ENCODE measurements around the gene WDR6.

Gene WDR6

DNA sequence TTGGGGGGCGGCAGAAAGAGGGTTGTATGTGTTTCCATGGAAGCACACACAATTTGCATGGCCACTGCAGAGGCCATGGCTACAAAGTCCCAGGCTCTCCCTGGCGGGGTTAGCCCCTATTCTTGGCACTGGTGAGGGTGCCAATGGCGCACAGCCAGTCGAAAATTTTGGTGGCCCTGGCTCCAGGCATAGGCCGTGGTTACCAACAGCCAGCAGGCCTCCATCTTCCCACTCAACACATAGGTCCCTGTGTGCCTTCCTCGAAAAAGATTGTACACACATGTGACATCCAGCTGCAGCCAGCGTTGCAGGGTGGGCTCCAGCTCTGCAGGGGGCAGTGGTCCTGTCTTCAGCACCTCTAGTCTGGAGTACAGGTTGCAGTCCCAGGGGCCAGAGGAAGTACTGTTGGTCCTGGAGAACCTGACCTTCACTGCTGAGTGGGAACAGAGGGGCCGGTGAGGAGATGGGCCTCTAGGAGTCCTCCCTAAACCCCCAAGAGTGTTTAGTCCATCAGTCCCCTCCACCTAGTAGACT, 10.0 kb upstream of the WDR6 start:
- no peak for ATAC-seq
- no peak for TF ChIP-seq RARB (CRISPR knock-in tag; IDR thresholded peaks at IDR 0.05)
- TF ChIP-seq, protein P1, sequence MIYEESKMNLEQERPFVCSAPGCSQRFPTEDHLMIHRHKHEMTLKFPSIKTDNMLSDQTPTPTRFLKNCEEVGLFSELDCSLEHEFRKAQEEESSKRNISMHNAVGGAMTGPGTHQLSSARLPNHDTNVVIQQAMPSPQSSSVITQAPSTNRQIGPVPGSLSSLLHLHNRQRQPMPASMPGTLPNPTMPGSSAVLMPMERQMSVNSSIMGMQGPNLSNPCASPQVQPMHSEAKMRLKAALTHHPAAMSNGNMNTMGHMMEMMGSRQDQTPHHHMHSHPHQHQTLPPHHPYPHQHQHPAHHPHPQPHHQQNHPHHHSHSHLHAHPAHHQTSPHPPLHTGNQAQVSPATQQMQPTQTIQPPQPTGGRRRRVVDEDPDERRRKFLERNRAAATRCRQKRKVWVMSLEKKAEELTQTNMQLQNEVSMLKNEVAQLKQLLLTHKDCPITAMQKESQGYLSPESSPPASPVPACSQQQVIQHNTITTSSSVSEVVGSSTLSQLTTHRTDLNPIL (CRISPR knock-in tag; IDR thresholded peaks at IDR 0.05; ENCODE audit: low read depth), result no peak
- TF ChIP-seq BACH2 (CRISPR knock-in tag; IDR thresholded peaks at IDR 0.05; ENCODE audit: borderline replicate concordance), result no peak
- no peak for TF ChIP-seq TOX (CRISPR knock-in tag; IDR thresholded peaks at IDR 0.05; ENCODE audit: borderline replicate concordance)
- TF ChIP-seq PPARA (CRISPR knock-in tag; IDR thresholded peaks at IDR 0.05; ENCODE audit: borderline replicate concordance), result no peak
- TF ChIP-seq ZFP3 (CRISPR knock-in tag; IDR thresholded peaks at IDR 0.05), result no peak
- TF ChIP-seq, protein P2, sequence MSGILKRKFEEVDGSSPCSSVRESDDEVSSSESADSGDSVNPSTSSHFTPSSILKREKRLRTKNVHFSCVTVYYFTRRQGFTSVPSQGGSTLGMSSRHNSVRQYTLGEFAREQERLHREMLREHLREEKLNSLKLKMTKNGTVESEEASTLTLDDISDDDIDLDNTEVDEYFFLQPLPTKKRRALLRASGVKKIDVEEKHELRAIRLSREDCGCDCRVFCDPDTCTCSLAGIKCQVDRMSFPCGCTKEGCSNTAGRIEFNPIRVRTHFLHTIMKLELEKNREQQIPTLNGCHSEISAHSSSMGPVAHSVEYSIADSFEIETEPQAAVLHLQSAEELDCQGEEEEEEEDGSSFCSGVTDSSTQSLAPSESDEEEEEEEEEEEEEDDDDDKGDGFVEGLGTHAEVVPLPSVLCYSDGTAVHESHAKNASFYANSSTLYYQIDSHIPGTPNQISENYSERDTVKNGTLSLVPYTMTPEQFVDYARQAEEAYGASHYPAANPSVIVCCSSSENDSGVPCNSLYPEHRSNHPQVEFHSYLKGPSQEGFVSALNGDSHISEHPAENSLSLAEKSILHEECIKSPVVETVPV (CRISPR knock-in tag; IDR thresholded peaks at IDR 0.05), result no peak
- TF ChIP-seq TCF4 (CRISPR knock-in tag; IDR thresholded peaks at IDR 0.05; ENCODE audit: borderline replicate concordance), result no peak
- TF ChIP-seq, protein P3, sequence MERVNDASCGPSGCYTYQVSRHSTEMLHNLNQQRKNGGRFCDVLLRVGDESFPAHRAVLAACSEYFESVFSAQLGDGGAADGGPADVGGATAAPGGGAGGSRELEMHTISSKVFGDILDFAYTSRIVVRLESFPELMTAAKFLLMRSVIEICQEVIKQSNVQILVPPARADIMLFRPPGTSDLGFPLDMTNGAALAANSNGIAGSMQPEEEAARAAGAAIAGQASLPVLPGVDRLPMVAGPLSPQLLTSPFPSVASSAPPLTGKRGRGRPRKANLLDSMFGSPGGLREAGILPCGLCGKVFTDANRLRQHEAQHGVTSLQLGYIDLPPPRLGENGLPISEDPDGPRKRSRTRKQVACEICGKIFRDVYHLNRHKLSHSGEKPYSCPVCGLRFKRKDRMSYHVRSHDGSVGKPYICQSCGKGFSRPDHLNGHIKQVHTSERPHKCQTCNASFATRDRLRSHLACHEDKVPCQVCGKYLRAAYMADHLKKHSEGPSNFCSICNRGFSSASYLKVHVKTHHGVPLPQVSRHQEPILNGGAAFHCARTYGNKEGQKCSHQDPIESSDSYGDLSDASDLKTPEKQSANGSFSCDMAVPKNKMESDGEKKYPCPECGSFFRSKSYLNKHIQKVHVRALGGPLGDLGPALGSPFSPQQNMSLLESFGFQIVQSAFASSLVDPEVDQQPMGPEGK (CRISPR knock-in tag; IDR thresholded peaks at IDR 0.05; ENCODE audit: borderline replicate concordance), result no peak
- no peak for TF ChIP-seq ZFP30 (CRISPR knock-in tag; IDR thresholded peaks at IDR 0.05)
- TF ChIP-seq CSDC2 (CRISPR knock-in tag; IDR thresholded peaks at IDR 0.05), result no peak
- no peak for TF ChIP-seq ARNTL (CRISPR knock-in tag; IDR thresholded peaks at IDR 0.05; ENCODE audit: borderline replicate concordance, low read depth)
- no peak for TF ChIP-seq ESRRG (CRISPR knock-in tag; IDR thresholded peaks at IDR 0.05)
- no peak for TF ChIP-seq ZNF70 (CRISPR knock-in tag; IDR thresholded peaks at IDR 0.05)
- no peak for TF ChIP-seq SNAI2 (CRISPR knock-in tag; IDR thresholded peaks at IDR 0.05)
- TF ChIP-seq ZC3H10 (CRISPR knock-in tag; IDR thresholded peaks at IDR 0.05), result no peak
- TF ChIP-seq ISL1 (CRISPR knock-in tag; IDR thresholded peaks at IDR 0.05), result no peak

DNA sequence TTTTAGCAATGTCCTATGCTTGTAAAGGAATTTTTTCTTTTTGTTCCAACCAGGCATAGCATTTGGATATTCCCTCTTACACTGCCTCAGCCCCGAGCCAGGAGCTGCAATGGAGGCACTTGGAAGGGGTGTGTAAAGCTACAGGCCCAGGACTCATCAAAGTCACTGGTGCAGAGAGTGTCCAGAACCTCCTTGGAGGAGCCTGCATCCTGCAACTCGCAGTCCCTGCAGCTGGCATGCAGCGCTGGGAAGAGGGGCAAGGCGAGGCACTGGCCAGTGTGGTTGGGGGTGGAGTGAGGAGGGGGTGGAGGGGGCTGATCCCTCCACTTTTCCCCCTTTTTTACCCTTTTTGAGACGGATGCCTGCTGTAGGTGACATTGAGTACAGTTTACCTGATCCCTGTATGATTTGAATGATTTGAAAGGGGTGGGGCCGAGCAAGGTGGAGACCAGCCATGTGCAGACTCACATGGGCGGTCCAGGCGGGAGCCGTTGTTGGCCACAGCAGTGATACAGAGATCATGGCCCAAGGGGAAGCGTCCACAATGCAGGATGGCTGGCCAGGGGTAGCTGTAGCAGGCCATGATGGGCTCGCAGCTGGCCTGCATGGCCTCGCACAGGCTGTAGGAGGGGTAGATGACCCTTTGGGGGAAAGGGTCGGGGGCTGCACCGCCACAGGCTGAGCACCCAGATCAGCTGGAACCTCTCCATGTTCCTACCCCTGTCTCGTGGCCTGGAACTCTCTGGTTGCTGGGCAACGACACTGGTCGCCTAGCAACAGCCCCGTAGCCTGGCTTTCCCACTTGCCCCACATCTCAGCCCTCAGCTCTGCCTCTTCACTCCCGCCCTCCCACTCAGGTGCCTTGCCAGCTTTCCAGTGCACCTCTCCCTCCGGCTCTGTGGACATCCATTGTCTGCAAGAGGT, 9.2 kb upstream of the WDR6 start:
- ATAC-seq, result no peak
- no peak for TF ChIP-seq TCF4 (CRISPR knock-in tag; IDR thresholded peaks at IDR 0.05; ENCODE audit: borderline replicate concordance)
- no peak for TF ChIP-seq ZNF8 (CRISPR knock-in tag; IDR thresholded peaks at IDR 0.05)
- TF ChIP-seq, protein P4, sequence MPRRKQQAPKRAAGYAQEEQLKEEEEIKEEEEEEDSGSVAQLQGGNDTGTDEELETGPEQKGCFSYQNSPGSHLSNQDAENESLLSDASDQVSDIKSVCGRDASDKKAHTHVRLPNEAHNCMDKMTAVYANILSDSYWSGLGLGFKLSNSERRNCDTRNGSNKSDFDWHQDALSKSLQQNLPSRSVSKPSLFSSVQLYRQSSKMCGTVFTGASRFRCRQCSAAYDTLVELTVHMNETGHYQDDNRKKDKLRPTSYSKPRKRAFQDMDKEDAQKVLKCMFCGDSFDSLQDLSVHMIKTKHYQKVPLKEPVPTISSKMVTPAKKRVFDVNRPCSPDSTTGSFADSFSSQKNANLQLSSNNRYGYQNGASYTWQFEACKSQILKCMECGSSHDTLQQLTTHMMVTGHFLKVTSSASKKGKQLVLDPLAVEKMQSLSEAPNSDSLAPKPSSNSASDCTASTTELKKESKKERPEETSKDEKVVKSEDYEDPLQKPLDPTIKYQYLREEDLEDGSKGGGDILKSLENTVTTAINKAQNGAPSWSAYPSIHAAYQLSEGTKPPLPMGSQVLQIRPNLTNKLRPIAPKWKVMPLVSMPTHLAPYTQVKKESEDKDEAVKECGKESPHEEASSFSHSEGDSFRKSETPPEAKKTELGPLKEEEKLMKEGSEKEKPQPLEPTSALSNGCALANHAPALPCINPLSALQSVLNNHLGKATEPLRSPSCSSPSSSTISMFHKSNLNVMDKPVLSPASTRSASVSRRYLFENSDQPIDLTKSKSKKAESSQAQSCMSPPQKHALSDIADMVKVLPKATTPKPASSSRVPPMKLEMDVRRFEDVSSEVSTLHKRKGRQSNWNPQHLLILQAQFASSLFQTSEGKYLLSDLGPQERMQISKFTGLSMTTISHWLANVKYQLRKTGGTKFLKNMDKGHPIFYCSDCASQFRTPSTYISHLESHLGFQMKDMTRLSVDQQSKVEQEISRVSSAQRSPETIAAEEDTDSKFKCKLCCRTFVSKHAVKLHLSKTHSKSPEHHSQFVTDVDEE (CRISPR knock-in tag; IDR thresholded peaks at IDR 0.05), result no peak
- TF ChIP-seq ZNF565 (CRISPR knock-in tag; conservative IDR thresholded peaks at IDR 0.05; ENCODE audit: low read depth), result no peak
- no peak for TF ChIP-seq ISL1 (CRISPR knock-in tag; IDR thresholded peaks at IDR 0.05)

DNA sequence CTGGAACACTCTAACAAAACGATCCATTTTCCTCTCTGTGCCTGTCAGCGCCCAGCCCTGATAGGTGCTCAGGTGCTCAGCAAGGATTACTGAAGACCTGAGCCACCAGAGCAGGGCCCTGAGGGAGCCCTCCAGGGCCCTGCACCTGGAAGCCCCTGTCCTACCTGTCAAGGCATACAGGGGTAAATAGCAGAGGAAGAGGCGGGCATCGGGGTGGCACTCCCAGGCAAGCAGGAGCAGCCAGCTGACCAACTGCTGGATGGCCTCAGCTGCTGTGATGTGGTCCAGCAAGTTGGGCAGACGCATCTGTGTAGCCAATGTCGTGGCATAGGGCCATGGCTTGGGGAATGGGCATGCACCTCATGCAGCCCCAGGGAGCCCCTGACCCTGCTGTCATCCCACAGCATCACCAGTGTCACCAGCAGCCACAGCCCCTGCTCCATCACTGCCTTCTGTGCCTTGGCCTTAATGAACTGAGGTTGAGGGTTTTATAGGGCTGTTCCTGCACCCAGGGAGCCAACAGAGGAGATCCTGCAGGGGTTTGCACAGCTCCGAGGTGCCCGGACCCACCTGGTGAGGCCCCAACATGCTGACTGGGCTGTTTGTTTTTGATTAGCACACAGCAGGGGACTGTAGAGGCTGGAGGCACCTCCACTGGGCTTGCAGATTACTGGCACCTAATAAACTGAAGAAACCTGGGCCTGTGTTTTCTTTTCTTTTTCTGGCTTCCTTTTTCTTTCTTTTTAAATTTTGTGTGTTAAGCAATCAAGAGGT, 7.9 kb upstream of the WDR6 start:
- TF ChIP-seq PPARA (CRISPR knock-in tag; IDR thresholded peaks at IDR 0.05; ENCODE audit: borderline replicate concordance) (no peak), ESRRG (CRISPR knock-in tag; IDR thresholded peaks at IDR 0.05) (no peak), BACH2 (CRISPR knock-in tag; IDR thresholded peaks at IDR 0.05; ENCODE audit: borderline replicate concordance) (no peak), ZNF565 (CRISPR knock-in tag; conservative IDR thresholded peaks at IDR 0.05; ENCODE audit: low read depth) (no peak), CSDC2 (CRISPR knock-in tag; IDR thresholded peaks at IDR 0.05) (no peak), ZNF8 (CRISPR knock-in tag; IDR thresholded peaks at IDR 0.05) (no peak), ZNF70 (CRISPR knock-in tag; IDR thresholded peaks at IDR 0.05) (no peak)
- TF ChIP-seq, protein P5, sequence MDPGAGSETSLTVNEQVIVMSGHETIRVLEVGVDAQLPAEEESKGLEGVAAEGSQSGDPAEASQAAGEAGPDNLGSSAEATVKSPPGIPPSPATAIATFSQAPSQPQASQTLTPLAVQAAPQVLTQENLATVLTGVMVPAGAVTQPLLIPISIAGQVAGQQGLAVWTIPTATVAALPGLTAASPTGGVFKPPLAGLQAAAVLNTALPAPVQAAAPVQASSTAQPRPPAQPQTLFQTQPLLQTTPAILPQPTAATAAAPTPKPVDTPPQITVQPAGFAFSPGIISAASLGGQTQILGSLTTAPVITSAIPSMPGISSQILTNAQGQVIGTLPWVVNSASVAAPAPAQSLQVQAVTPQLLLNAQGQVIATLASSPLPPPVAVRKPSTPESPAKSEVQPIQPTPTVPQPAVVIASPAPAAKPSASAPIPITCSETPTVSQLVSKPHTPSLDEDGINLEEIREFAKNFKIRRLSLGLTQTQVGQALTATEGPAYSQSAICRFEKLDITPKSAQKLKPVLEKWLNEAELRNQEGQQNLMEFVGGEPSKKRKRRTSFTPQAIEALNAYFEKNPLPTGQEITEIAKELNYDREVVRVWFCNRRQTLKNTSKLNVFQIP (CRISPR knock-in tag; IDR thresholded peaks at IDR 0.05; ENCODE audit: borderline replicate concordance, low read depth), result no peak
- no peak for ATAC-seq

Data from SK-N-SH treated with all-trans-retinoic acid at 6 μM for 48 hours (cell line).